ENCODE results near the gene ADAMTS8. TPM values are rescaled to one million over a fixed set of nuclear protein-coding genes. Genes with fewer than 3 reads are reported as not detected.

Gene ADAMTS8
- polyA plus RNA-seq, 3 donors, result 0.28 to 0.82 (median 0.67) TPM

DNA sequence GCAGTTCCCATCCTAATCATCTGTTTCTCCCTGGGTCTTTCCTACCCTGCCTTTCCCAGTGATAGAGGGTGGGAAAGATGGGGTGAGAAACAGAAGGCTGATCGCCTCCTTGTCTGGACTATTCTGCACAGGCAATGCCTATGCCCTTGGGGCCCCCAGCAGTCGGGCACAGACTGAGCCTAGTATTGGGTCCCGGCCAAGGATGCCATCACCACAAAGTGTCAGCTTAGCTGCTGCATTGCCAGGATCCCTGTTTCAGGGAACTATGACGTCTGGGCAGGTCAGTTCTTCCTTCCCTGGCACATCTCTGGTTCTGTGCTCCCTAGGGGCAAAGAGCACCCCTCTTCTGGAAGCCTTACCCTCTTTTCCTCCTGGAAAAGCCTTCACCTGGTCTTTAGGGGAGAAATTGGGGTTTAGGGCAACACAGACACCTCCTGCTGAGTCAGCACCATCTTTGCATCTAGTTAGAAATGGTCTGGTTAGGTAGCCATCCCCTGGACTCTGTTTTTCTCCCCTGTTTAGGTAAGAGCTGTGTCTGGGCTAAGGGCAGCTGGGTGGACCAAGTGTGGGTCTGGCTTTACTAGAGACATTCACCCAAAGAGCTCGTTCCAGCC is 2.1 kb downstream of the ADAMTS8 start:
- WGBS, 3 donors, result 47 to 69% (median 64%) methylated on average over 5 of the region's 5 CpGs
- no peak overlapping the region for H3K27ac ChIP-seq (ENCODE audit: low read depth, low read length)

DNA sequence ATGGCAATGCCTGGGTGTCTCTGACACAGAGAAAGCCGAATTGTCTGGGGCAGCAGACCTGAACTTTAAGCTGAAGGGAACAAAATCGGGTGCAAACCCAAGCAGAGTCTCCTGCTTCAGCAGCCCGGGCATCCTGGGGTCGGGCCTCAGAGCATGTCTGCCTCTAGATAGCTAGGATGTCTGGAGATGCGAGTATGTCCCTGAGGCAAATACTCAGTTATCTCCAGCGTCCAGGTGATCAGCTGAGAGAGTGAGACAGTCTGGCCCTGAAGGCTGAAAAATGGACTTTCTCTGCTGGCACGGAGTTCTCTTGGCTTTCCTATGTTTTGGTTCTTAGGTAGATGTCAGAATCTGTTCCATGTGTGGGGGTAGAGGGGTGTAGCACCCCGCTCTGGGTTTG is 3.3 kb downstream of the ADAMTS8 start:
- 70 to 85% (median 78%) methylated on average over 8 of the region's 8 CpGs for WGBS, 3 donors
- no peak overlapping the region for H3K27ac ChIP-seq (ENCODE audit: low read depth, low read length)

DNA sequence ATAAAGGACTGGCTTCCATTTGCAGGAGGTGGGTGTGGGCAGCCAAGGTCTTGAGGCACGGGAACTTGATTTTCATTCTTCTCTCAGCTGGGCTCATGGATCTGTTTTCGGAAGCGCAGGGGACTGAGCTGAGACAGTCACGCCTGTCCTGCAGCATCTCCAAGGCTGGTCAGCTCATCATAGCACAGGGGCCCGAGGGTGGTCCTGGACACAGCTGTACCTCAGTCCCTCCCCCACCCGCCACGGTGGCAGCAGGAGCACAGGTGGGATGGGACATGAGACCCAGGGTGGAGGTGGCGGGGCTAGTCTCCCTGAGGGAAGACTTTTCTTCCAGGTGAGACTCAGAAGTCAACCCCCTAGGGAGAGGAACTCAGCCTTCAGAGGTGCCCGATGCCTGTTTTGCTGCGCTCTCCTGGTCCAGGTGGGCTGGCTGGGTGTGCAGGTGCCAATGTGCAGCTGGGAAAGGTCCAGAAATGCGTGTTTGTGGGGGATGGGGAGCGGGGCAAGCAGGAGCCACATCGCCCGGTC is 3.7 kb downstream of the ADAMTS8 start:
- no peak overlapping the region for H3K27ac ChIP-seq (ENCODE audit: low read depth, low read length)
- 86 to 92% (median 92%) methylated on average over 14 of the region's 14 CpGs for WGBS, 3 donors

DNA sequence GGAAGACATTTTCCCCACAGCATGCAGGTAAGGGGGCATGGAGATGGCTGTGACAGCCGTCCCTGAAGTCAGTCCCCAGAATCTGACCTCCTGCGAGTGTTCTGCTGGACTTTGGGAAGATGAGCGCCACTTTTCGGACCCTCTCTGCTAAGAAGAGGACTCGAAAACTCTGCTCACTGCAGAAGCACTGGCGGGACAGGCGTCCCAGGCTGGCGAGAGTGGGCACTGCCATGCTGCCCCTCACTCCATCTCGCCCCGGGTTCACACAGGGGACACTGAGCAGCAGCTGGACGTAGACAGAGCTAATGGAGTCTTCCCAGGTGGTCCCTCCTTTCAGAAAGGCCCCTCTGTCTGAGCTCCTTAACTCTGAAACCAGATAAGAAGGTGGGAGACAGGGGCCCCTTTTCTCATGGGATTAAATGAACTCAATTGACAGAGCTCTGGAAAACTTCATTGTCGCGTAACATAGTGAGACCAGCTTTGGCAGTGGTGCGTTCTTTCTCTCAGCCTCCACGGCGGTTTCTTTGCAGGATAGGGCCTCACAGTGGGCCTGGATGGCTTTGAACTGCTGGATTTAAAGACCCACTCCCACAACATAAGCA is 4.8 kb downstream of the ADAMTS8 start:
- no peak overlapping the region for H3K27ac ChIP-seq (ENCODE audit: low read depth, low read length)
- WGBS, 3 donors, result 81 to 85% (median 84%) methylated on average over 16 of the region's 16 CpGs

DNA sequence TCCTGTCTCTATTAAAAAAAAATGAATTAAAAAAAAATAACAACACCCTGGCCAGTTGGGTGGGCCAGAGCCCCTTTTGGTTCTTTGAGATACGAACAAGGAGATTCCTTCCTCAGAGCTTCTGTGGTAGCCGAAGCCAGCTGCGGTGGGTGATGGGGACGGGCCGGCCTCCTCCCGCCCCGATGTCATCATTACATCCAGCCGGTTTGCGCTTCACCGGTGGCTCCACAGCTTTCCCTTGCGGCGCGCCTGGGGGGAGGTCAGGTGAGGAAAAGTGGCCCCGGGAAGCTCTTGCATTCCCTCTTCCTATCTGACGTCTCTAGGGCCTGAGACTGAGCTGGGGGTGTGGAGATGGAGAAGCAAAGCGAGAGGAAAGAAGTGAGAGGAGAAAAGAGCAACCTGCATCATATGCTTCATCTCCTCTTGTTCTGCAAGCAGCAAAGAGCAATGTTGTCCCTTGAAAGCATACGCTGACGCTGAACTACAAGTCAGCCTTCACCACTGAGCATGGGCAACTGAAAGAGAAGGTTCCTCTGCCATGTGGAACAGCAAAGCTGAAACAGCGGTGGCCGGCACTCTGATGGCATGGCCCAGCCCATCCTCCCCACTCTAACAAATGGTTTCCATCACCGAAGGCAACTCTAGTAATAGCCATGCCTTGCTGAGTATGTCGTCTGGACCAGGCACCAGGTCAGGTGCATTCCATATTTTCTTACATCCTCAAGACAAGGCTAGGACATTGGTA is 6.0 kb downstream of the ADAMTS8 start:
- 90 to 92% (median 91%) methylated on average over 22 of the region's 22 CpGs for WGBS, 3 donors
- H3K27ac ChIP-seq (ENCODE audit: low read depth, low read length), result no peak overlapping the region

DNA sequence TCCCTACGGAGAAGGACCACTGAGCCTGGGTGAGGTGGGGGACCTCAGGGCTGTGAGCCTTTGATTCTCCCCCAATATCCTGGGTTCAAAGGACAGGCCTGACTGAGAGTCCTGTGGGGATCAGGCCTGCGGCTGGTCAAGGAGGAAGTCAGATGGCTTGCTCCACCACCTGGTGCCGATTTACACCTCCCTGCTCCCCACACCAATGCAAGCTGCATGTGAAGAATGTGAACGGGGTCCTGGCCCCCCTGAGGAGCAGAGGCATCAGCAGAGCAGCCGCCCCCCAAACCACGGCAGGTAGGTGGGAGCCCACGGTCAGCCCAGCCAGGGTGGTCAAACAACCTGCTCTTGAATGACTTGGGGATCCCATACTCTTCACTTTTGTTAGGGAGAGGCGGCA is 6.7 kb downstream of the ADAMTS8 start:
- H3K27ac ChIP-seq (ENCODE audit: low read depth, low read length), result no peak overlapping the region
- 80 to 85% (median 81%) methylated on average over 8 of the region's 8 CpGs for WGBS, 3 donors

DNA sequence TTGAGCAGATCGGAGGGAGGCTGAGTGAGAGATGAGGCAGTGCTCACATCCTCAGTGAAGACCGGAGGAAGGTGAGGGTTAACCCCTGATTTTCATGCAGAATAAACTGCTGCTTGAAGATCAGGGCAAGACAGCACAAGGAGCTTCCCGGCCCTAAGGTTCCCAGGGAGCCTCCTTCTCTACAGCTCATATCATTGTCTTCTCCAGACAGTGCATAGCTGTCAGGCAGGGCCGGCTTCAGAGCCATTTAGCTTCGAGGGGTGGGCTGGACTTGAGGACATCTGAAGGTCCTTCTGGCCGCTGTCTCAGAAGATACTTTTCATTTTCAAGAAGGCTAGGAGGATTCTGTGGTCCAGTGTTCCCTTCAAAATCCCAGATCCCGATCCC is 7.2 kb downstream of the ADAMTS8 start:
- H3K27ac ChIP-seq (ENCODE audit: low read depth, low read length), result no peak overlapping the region
- WGBS, 3 donors, result 80 to 84% (median 81%) methylated on average over 7 of the region's 7 CpGs

DNA sequence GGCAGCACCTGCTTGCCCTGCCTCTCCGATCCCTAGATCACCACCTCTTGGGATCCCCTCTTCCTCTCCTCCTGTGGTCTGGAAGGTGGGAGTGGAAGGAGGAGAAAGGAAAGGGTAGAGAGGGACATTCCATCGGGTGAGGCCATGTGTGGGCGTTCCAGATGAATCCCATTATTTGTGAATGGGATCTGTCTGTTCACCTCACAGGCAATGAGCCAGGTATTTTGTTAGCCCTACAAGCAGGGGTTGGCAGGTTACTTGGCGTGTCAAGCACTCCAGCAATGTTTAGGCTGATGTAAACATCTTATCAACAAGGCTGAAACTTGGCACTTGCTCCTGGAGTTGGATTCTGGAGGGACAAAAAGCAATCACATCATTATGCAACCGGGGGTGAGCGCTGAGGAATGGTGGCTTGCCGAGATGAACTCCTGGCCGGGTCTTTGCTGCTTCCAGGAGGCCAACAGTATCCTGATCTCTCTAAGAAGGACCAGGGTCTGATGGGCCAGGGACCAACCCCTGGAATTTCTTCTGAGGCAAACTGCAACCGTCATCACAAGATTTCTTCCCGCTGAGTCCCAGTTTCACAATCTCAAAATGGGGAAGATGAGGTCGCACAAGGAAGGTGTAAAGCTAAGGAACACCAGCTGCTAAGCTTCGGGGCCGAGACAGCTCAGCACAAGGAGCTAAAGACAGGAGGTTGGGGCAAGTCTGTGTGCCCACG is 7.8 kb downstream of the ADAMTS8 start:
- WGBS, 3 donors, result 51 to 61% (median 54%) methylated on average over 14 of the region's 14 CpGs
- no peak overlapping the region for H3K27ac ChIP-seq (ENCODE audit: low read depth, low read length)

DNA sequence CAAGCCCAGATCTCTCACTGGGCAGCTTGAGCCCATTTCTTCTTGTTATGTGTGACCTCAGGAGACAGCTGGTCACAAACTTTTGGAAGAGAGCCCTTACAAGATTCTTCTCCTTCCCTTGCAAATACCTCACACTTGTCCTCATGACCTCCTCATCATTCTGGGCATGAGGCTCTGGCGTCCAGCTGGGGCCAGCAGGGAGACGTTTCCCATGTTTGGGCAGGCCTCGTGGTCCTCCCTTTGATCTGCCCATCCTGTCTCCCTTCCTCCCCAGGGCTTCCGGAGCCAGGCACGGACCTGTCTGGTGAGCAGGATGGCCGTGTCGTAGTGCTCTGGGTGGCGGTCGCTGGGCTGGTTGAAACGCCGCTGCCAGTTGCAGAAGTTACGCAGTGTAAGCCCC is 9.7 kb downstream of the ADAMTS8 start:
- no peak overlapping the region for H3K27ac ChIP-seq (ENCODE audit: low read depth, low read length)
- 56 to 75% (median 63%) methylated on average over 12 of the region's 12 CpGs for WGBS, 3 donors

DNA sequence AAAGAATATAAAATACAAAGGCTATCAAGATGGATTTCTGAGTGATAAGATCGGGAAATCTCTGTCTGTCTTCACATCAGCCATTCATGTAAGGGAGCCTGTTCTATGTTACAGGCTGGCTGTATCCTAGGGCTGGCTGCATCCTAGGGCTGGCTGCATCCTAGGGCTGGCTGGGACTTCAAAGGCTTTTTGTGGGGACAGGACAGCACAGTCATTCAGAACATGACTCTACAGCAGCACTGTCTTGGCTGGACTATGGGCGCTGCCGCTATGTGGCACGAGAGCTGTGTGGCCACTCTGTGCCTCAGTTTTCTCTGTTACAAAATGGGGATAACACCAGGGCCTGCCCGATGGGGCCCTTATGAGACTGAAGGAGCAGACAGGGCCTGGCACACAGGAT is 10.2 kb downstream of the ADAMTS8 start:
- H3K27ac ChIP-seq (ENCODE audit: low read depth, low read length), result no peak overlapping the region
- 89 to 94% (median 90%) methylated on average over 5 of the region's 5 CpGs for WGBS, 3 donors

DNA sequence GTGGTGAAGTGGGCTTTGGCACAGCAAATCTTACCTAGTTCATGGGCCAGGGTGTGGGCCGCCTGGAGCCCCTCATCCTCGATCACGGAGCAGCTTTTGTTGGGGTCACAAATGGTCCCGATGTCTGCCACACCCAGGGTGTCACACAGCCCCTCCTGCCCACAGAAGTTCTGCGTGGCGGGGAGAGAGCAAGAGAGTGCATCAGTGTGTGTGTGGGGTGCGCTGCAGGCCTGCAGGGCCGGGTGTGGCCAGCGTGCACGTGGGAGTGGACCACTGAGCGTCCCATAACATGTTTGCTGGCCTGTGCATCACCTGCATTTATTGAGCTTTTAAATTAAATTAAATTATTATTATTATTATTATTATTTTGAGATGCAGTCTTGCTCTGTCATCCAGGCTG is 11.5 kb downstream of the ADAMTS8 start:
- no peak overlapping the region for H3K27ac ChIP-seq (ENCODE audit: low read depth, low read length)
- 91 to 95% (median 93%) methylated on average over 11 of the region's 11 CpGs for WGBS, 3 donors

DNA sequence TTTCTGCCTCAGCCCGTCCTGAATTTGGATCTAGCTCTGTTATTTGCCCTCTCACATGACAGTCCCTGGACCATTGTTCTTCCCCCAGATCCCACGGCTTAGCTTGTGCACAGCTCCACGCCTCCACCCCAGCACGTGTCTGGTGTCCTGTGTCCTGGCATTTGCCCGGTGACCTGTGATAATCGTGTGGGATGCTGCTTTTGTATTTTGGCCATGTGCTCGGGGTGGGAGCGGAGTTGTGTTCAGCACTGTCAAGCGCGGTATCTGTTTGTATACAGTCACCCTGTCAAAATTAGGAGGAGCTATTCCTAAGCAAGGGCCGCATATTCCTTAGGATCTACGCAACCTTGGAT is 11.9 kb downstream of the ADAMTS8 start:
- WGBS, 3 donors, result 72 to 83% (median 76%) methylated on average over 12 of the region's 12 CpGs
- H3K27ac ChIP-seq (ENCODE audit: low read depth, low read length), result no peak overlapping the region

DNA sequence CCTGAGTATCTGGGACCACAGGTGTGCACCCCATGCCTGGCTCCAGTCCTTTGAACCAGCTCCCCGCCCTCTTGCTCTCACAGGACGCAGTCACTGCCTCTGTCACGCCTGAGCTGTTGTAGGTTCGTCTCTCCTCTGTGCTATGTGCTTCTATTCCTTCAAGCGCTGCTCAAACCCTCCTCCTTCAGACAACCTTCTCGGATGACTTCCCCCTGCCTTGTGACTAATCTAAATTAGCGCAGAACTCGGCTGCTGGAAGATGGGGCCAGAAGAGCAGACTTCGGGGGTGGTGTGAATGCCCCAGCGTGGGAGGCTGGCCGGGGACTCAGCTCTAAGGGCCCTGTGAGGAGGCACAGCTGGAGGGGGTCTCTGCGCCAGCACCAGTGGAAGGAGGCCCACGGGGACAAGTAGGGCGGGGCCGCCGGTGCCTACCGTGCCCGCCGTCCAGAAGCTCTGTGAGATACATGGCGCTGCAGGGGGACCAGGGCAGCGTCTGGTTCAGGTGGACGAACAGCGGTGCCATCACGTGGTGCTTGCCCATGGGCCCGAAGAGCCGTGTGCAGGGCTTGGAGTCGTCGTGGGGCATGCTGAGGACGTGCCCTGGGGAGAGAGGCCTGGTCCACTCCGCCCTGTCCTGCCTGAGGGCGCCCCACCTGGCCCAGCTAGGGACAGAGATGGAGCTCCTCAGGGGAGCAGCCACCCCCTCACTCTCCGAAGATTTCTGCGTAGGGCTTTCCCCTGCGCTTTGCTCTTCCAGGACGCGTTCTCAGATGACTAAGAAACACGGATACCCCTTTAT is 12.5 kb downstream of the ADAMTS8 start:
- WGBS, 3 donors, result 82 to 86% (median 84%) methylated on average over 37 of the region's 37 CpGs
- H3K27ac ChIP-seq (ENCODE audit: low read depth, low read length), result no peak overlapping the region

DNA sequence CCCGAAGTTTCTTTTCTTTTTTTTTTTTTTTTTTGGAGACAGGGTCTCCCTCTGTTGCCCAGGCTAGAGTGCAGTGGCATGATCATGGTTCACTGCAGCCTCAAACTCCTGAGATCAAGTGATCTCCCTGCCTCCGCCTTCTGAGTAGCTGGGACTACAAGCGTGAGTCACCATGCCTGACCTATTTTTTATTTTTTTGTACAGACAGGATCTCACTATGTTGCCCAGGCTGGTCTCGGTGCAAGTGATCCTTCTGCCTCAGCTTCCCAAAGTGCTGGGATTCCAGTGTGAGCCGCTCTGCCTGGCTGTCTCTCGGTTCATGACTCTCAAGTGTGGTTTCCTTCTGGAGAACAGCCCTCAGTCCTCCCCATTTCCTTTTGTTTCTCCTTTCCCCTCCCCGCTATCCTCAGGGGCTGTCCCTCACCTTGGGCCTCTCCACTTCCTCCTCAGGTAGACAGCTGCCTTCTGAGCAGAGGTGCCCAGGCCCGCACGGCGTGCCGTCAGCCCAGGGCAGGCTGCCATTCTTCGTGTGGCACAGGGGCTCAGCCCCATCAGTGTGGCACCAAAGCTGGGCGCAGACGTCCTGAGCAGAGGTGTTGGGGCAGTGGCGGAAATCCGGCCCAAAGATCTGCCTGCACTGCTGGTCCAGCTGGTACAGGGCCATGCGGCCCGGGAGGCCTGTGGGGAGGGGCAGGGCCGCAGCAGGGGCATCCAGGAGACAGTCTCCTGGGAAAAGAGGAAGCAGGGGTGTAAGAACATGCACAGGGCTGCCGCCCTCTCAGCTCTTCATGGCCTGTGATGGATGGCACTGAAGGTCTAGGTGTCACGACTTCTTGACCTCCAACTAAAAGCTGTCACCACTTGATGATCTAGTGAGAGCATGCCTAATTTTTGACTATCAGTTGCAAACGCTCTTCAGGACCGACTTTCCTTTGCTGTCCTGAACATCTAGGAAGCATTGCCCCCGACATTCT is 14.0 kb downstream of the ADAMTS8 start:
- WGBS, 3 donors, result 57 to 71% (median 59%) methylated on average over 24 of the region's 24 CpGs
- H3K27ac ChIP-seq (ENCODE audit: low read depth, low read length), result no peak overlapping the region

DNA sequence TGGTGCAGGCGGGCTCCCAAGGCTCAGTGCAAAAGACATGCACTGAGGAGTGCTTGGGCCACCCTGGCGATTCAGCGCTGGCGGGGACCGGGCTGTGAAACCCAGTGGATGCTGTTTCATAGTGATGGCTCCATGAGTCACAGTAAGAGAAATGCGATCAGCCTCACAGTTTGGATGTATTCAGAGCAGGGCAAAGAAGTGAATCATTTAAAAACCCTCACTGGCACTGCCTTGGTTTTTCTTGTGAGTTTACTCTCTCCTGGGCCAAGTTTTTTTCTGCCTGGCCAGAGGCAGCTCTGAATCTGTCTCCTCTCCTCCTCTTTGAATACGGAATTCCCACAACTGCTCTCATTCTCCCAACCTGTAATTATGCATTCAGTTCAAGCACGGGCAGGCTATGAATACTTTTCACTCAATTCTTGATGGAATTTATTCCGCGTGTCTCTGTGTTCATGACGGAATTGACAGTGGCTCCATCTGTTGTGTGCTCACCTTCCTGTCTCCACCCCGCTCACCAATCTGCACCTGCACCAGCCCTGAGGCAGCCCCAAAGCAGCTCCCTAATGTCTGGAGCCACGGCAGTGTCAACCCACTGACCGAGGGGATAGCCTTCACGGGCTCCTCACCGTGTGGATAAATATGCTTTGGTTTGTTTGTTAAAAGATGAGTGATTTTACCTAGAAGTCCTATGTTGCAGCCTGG is 14.9 kb downstream of the ADAMTS8 start:
- 77 to 88% (median 87%) methylated on average over 16 of the region's 16 CpGs for WGBS, 3 donors
- no peak overlapping the region for H3K27ac ChIP-seq (ENCODE audit: low read depth, low read length)

DNA sequence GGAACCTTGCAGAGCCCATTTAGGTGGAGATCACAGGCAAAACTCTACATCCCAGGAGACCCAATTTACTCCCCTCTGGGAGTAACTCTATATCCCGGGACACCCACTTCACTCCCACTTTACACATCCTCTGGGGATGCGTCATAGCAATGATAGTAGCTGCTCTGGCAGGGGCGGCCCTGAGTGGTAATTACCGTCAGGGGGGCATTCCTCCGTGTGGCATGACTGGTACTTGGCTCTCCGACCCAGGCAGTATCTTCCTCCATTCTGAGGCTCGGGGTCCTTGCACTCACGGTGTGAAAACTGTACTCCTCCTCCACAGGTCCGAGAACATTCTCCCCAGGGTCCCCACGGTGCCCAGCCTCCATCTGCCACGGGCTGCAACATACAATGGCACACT is 17.2 kb downstream of the ADAMTS8 start:
- 80 to 88% (median 87%) methylated on average over 11 of the region's 11 CpGs for WGBS, 3 donors
- no peak overlapping the region for H3K27ac ChIP-seq (ENCODE audit: low read depth, low read length)
